ENCODE data around the gene RFPL3. TPM values are rescaled to one million over a fixed set of nuclear protein-coding genes. Genes with fewer than 3 reads are reported as not detected.
"Not testable (repeated sequence)": the region's sequence is repeated elsewhere in the genome, so short reads cannot be mapped to it uniquely, and the experiment has no call there.

RFPL3 gene
- 0.07 TPM for polyA plus RNA-seq (2013, experiment 1 of 2)
- 0.14 TPM for polyA plus RNA-seq (2013, experiment 2 of 2)

- not testable (repeated sequence) for H2BK120ac ChIP-seq (ENCODE audit: low read depth, low read length); H4K8ac ChIP-seq (ENCODE audit: low read depth, low read length); H3K4me1 ChIP-seq (ENCODE audit: control insufficient read depth, low read depth, low read length); H2BK5ac ChIP-seq (ENCODE audit: low read length); H2BK15ac ChIP-seq (replicated peaks; ENCODE audit: low read depth); H3K36me3 ChIP-seq (ENCODE audit: control insufficient read depth, insufficient read depth, low read length); H3K4me2 ChIP-seq (ENCODE audit: low read length); H4K5ac ChIP-seq (ENCODE audit: low read length); H3K9ac ChIP-seq (ENCODE audit: low read length); DNase-seq; H3K4me3 ChIP-seq (ENCODE audit: low read length); H3K56ac ChIP-seq (ENCODE audit: low read length); H3K79me1 ChIP-seq (ENCODE audit: low read length); H3K4ac ChIP-seq (ENCODE audit: low read depth, low read length); H2AK5ac ChIP-seq (ENCODE audit: low read length); H3K23ac ChIP-seq (ENCODE audit: low read length); H3K18ac ChIP-seq (ENCODE audit: low read length); H3K27ac ChIP-seq (ENCODE audit: low read depth, low read length); H3K79me2 ChIP-seq (ENCODE audit: control insufficient read depth, insufficient read depth, low read length); H3K27me3 ChIP-seq (ENCODE audit: insufficient read depth, low read length, poor library complexity)
- no CpG with 5 or more reads among the region's 9 CpGs for WGBS (ENCODE audit: extremely low coverage, insufficient coverage, low lambda C conversion rate)
Observed at GRCh38 chr22:32357567-32357966, at the start of gene RFPL3. Gene RFPL3 (plus strand): TSS chr22:32357867. CDS start chr22:32358072, 205 bp downstream.

- Histone ChIP-seq H4K5ac (ENCODE audit: low read length) (no peak overlapping the region), H3K27me3 (ENCODE audit: insufficient read depth, low read length, poor library complexity) (no peaks in the 10 kb centered on the region), H3K23ac (ENCODE audit: low read length) (no peak overlapping the region), H3K18ac (ENCODE audit: low read length) (no peak overlapping the region), H3K79me1 (ENCODE audit: low read length) (no peaks in the 10 kb centered on the region), H3K9ac (ENCODE audit: low read length) (no peak overlapping the region), H4K8ac (ENCODE audit: low read depth, low read length) (no peak overlapping the region), H3K4me2 (ENCODE audit: low read length) (no peak overlapping the region), H3K79me2 (ENCODE audit: control insufficient read depth, insufficient read depth, low read length) (no peaks in the 10 kb centered on the region), H3K36me3 (ENCODE audit: control insufficient read depth, insufficient read depth, low read length) (no peaks in the 10 kb centered on the region), H2BK15ac (replicated peaks; ENCODE audit: low read depth) (no peak overlapping the region), H3K27ac (ENCODE audit: low read depth, low read length) (no peak overlapping the region), H2AK5ac (ENCODE audit: low read length) (no peak overlapping the region), H2BK120ac (ENCODE audit: low read depth, low read length) (no peak overlapping the region), H3K56ac (ENCODE audit: low read length) (no peak overlapping the region), H3K4me3 (ENCODE audit: low read length) (no peak overlapping the region), H3K4me1 (ENCODE audit: control insufficient read depth, low read depth, low read length) (no peaks in the 10 kb centered on the region), H3K4ac (ENCODE audit: low read depth, low read length) (no peak overlapping the region), H2BK5ac (ENCODE audit: low read length) (no peak overlapping the region)
- no peak for DNase-seq
- WGBS (ENCODE audit: extremely low coverage, insufficient coverage, low lambda C conversion rate): no CpG with 5 or more reads among the region's 7 CpGs
Observed at GRCh38 chr22:32308191-32308590, 49.5 kb upstream of the RFPL3 start.

GRCh38 chr22:32308934-32309333, 48.7 kb upstream of the RFPL3 start:
- Histone ChIP-seq H3K4ac (ENCODE audit: low read depth, low read length) (no peak overlapping the region), H3K79me1 (ENCODE audit: low read length) (no peaks in the 10 kb centered on the region), H2BK15ac (replicated peaks; ENCODE audit: low read depth) (no peak overlapping the region), H3K27me3 (ENCODE audit: insufficient read depth, low read length, poor library complexity) (no peaks in the 10 kb centered on the region), H3K9ac (ENCODE audit: low read length) (no peak overlapping the region), H3K27ac (ENCODE audit: low read depth, low read length) (no peak overlapping the region), H3K4me2 (ENCODE audit: low read length) (no peak overlapping the region), H3K4me1 (ENCODE audit: control insufficient read depth, low read depth, low read length) (no peaks in the 10 kb centered on the region), H4K5ac (ENCODE audit: low read length) (no peak overlapping the region), H2AK5ac (ENCODE audit: low read length) (no peak overlapping the region), H3K79me2 (ENCODE audit: control insufficient read depth, insufficient read depth, low read length) (no peaks in the 10 kb centered on the region), H3K4me3 (ENCODE audit: low read length) (no peak overlapping the region), H3K18ac (ENCODE audit: low read length) (no peak overlapping the region), H2BK5ac (ENCODE audit: low read length) (no peak overlapping the region), H3K23ac (ENCODE audit: low read length) (no peak overlapping the region), H2BK120ac (ENCODE audit: low read depth, low read length) (no peak overlapping the region), H3K56ac (ENCODE audit: low read length) (no peak overlapping the region), H3K36me3 (ENCODE audit: control insufficient read depth, insufficient read depth, low read length) (no peaks in the 10 kb centered on the region), H4K8ac (ENCODE audit: low read depth, low read length) (no peak overlapping the region)
- no peak for DNase-seq
- no CpG with 5 or more reads among the region's 6 CpGs for WGBS (ENCODE audit: extremely low coverage, insufficient coverage, low lambda C conversion rate)

- H3K79me2 ChIP-seq (ENCODE audit: control insufficient read depth, insufficient read depth, low read length): no peaks in the 10 kb centered on the region
- H3K18ac ChIP-seq (ENCODE audit: low read length): no peak overlapping the region
- H3K79me1 ChIP-seq (ENCODE audit: low read length): no peaks in the 10 kb centered on the region
- H3K23ac ChIP-seq (ENCODE audit: low read length): no peak overlapping the region
- H3K4me1 ChIP-seq (ENCODE audit: control insufficient read depth, low read depth, low read length): no peaks in the 10 kb centered on the region
- H3K4me3 ChIP-seq (ENCODE audit: low read length): no peak overlapping the region
- H2BK120ac ChIP-seq (ENCODE audit: low read depth, low read length): no peak overlapping the region
- no peak overlapping the region for H4K8ac ChIP-seq (ENCODE audit: low read depth, low read length)
- no peak overlapping the region for H2BK15ac ChIP-seq (replicated peaks; ENCODE audit: low read depth)
- H3K4ac ChIP-seq (ENCODE audit: low read depth, low read length): no peak overlapping the region
- no peak overlapping the region for H3K56ac ChIP-seq (ENCODE audit: low read length)
- no peak overlapping the region for H2BK5ac ChIP-seq (ENCODE audit: low read length)
- no peak overlapping the region for H3K27ac ChIP-seq (ENCODE audit: low read depth, low read length)
- H4K5ac ChIP-seq (ENCODE audit: low read length): no peak overlapping the region
- H3K9ac ChIP-seq (ENCODE audit: low read length): no peak overlapping the region
- peak; percentile 17 for DNase-seq
- H3K4me2 ChIP-seq (ENCODE audit: low read length): no peak overlapping the region
- H3K36me3 ChIP-seq (ENCODE audit: control insufficient read depth, insufficient read depth, low read length): no peaks in the 10 kb centered on the region
- H2AK5ac ChIP-seq (ENCODE audit: low read length): no peak overlapping the region
- H3K27me3 ChIP-seq (ENCODE audit: insufficient read depth, low read length, poor library complexity): no peaks in the 10 kb centered on the region
- WGBS (ENCODE audit: extremely low coverage, insufficient coverage, low lambda C conversion rate): no CpG with 5 or more reads among the region's 9 CpGs
Observed at GRCh38 chr22:32309585-32310251, 47.9 kb upstream of the RFPL3 start.

- Histone ChIP-seq H3K79me1 (ENCODE audit: low read length) (no peaks in the 10 kb centered on the region), H2BK15ac (replicated peaks; ENCODE audit: low read depth) (no peak overlapping the region), H3K4ac (ENCODE audit: low read depth, low read length) (no peak overlapping the region), H2BK120ac (ENCODE audit: low read depth, low read length) (no peak overlapping the region), H2BK5ac (ENCODE audit: low read length) (no peak overlapping the region), H2AK5ac (ENCODE audit: low read length) (no peak overlapping the region), H3K27ac (ENCODE audit: low read depth, low read length) (no peak overlapping the region), H3K4me3 (ENCODE audit: low read length) (no peak overlapping the region), H3K9ac (ENCODE audit: low read length) (no peak overlapping the region), H3K18ac (ENCODE audit: low read length) (no peak overlapping the region), H3K56ac (ENCODE audit: low read length) (no peak overlapping the region), H4K5ac (ENCODE audit: low read length) (no peak overlapping the region), H3K27me3 (ENCODE audit: insufficient read depth, low read length, poor library complexity) (no peaks in the 10 kb centered on the region), H4K8ac (ENCODE audit: low read depth, low read length) (no peak overlapping the region), H3K4me2 (ENCODE audit: low read length) (no peak overlapping the region), H3K4me1 (ENCODE audit: control insufficient read depth, low read depth, low read length) (no peaks in the 10 kb centered on the region), H3K36me3 (ENCODE audit: control insufficient read depth, insufficient read depth, low read length) (no peaks in the 10 kb centered on the region), H3K79me2 (ENCODE audit: control insufficient read depth, insufficient read depth, low read length) (no peaks in the 10 kb centered on the region), H3K23ac (ENCODE audit: low read length) (no peak overlapping the region)
- DNase-seq: no peak
- WGBS (ENCODE audit: extremely low coverage, insufficient coverage, low lambda C conversion rate): no CpG with 5 or more reads among the region's 5 CpGs
Observed at GRCh38 chr22:32310777-32311176, 46.9 kb upstream of the RFPL3 start.

GRCh38 chr22:32311551-32312071, 46.1 kb upstream of the RFPL3 start:
- no peaks in the 10 kb centered on the region for H3K36me3 ChIP-seq (ENCODE audit: control insufficient read depth, insufficient read depth, low read length)
- no peak overlapping the region for H4K8ac ChIP-seq (ENCODE audit: low read depth, low read length)
- no peaks in the 10 kb centered on the region for H3K79me1 ChIP-seq (ENCODE audit: low read length)
- H2AK5ac ChIP-seq (ENCODE audit: low read length): no peak overlapping the region
- H3K4me1 ChIP-seq (ENCODE audit: control insufficient read depth, low read depth, low read length): no peaks in the 10 kb centered on the region
- H3K27ac ChIP-seq (ENCODE audit: low read depth, low read length): no peak overlapping the region
- H3K23ac ChIP-seq (ENCODE audit: low read length): no peak overlapping the region
- H2BK120ac ChIP-seq (ENCODE audit: low read depth, low read length): no peak overlapping the region
- H3K56ac ChIP-seq (ENCODE audit: low read length): no peak overlapping the region
- H2BK15ac ChIP-seq (replicated peaks; ENCODE audit: low read depth): no peak overlapping the region
- H3K4me3 ChIP-seq (ENCODE audit: low read length): no peak overlapping the region
- H3K4ac ChIP-seq (ENCODE audit: low read depth, low read length): no peak overlapping the region
- DNase-seq: no peak
- no peak overlapping the region for H4K5ac ChIP-seq (ENCODE audit: low read length)
- no peak overlapping the region for H3K9ac ChIP-seq (ENCODE audit: low read length)
- H3K4me2 ChIP-seq (ENCODE audit: low read length): no peak overlapping the region
- H3K79me2 ChIP-seq (ENCODE audit: control insufficient read depth, insufficient read depth, low read length): no peaks in the 10 kb centered on the region
- H3K18ac ChIP-seq (ENCODE audit: low read length): no peak overlapping the region
- no CpG with 5 or more reads among the region's 11 CpGs for WGBS (ENCODE audit: extremely low coverage, insufficient coverage, low lambda C conversion rate)
- no peak overlapping the region for H2BK5ac ChIP-seq (ENCODE audit: low read length)
- H3K27me3 ChIP-seq (ENCODE audit: insufficient read depth, low read length, poor library complexity): no peaks in the 10 kb centered on the region

All from mesendoderm (in vitro differentiated cells).